Vagina (tissue), 2 donors: ENCODE data around the gene VSTM2B.

Source experiments
- POLR2A ChIP-seq, 2 donors: fragments of 450-650 bp; IDR thresholded peaks; one replicate each; pipeline ENCODE4 v1.6.1; 2017; ENCODE audit warnings: antibody characterized with exemption in 2 of 2, mild to moderate bottlenecking in 2 of 2, moderate library complexity in 2 of 2
- TF ChIP-seq, protein P1 (sequence below), 3 experiments: fragments of 450-650 bp in 2 of 3; fragments of 200-600 bp in 1 of 3; sonication (generic) in 1 of 3; IDR thresholded peaks; one replicate each; pipeline ENCODE4 v1.5.1; 2017 to 2019; ENCODE audit warnings: antibody characterized with exemption in 3 of 3, mild to moderate bottlenecking in 2 of 3, moderate library complexity in 2 of 3

DNA sequence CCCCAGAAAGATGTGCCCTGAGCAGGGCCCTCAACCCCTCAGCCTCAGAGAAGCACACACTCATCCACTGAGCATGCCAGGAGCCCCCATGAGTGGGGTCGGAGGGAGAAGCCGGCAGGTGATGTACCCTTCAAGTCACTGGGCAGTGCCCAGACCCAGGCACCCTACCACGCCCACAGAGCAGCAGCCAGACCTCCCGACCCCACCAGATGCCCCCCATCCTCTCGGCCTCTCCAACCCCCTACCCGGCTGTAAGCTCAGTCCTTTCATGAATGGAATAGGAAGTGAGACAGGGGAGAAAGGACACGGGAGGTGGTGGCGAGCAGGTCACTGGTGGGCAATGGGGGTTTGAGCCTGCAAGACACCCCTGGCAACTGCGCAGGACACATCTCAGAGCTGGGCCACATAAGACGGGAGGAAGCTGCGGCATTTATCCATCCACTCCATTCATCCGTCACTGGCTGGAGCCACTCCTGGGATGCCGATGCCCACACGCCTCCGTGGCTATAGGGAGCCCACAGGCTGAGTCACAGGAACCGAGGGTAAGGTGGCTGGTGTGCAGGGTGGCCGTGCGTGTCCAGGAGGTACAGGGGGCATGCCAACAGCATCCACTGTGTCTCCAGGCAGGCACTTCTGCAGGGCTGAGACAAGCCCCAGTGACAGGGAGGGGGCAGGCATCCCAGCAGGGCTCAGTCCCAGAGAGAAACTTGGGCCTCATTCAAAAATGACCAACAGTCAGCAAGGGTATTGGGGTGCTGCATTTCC is 23.8 kb upstream of the VSTM2B start:
- TF ChIP-seq, protein P1, sequence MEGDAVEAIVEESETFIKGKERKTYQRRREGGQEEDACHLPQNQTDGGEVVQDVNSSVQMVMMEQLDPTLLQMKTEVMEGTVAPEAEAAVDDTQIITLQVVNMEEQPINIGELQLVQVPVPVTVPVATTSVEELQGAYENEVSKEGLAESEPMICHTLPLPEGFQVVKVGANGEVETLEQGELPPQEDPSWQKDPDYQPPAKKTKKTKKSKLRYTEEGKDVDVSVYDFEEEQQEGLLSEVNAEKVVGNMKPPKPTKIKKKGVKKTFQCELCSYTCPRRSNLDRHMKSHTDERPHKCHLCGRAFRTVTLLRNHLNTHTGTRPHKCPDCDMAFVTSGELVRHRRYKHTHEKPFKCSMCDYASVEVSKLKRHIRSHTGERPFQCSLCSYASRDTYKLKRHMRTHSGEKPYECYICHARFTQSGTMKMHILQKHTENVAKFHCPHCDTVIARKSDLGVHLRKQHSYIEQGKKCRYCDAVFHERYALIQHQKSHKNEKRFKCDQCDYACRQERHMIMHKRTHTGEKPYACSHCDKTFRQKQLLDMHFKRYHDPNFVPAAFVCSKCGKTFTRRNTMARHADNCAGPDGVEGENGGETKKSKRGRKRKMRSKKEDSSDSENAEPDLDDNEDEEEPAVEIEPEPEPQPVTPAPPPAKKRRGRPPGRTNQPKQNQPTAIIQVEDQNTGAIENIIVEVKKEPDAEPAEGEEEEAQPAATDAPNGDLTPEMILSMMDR (IDR thresholded peaks at IDR 0.05): no peak
- TF ChIP-seq POLR2A (IDR thresholded peaks at IDR 0.05): no peak
